Muscle of back (tissue), 11 donors: ENCODE data around the gene TANGO6. TPM values are rescaled to one million over a fixed set of nuclear protein-coding genes. Genes with fewer than 3 reads are reported as not detected.
A peak's percentile ranks its signal among the peaks of the same experiment; 100 is the strongest.
"Not testable (repeated sequence)": the region's sequence is repeated elsewhere in the genome, so short reads cannot be mapped to it uniquely, and the experiment has no call there.

Experiments
- DNase-seq, 3 donors: peaks; one replicate each; pipeline versions ENCODE4 v3.0.0 to v3.0.0-alpha.2; 2013
- polyA plus RNA-seq, 10 donors: library from polyadenylated mRNA; unstranded; fragments of 120-200 nt; gene quantifications; one replicate each; pipeline ENCODE4 v1.2.1, GENCODE V29; 2013; ENCODE audit not compliant: insufficient read length in 10 of 10

Gene TANGO6
- polyA plus RNA-seq, 10 donors: 4.7 to 7.9 (median 6.3) TPM

DNA sequence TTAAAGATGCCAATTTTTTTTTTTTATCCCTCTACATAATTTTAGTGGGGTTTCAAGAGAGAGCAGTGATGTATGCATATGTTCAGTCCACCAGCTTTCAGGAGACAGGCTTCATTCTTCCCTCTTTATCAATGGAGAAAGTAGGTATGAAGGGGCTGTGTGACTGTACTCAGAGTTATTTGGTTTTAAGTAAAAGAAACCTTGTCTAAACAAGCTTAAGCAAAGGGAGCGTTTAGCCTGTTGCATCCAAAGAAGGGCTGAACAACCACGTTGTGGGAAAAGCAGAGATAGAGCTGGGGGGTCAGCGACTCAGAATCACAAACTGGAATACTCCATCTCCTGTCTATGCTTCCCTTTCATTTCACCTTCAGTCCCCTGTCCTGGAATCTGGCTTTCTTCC, 211.7 kb downstream of the TANGO6 start:
- DNase-seq: no peak

DNA sequence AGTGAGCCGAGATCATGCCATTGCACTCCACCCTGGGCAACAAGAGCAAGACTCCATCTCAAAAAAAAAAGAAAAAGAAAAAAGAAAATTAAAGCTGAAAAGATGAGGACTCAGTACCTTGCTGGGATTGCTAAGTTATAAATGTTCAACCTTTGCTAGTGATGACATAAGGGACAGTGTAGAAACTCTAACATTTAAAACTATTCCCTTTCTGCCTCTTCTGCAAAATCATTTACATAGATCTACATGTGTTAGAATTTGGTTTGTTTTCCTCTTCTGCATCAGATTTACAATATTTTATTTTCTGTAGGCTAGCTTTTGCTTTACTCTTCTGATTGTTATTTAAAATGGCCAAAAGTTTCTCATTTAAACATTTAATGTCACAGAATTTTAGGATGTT, 212.6 kb downstream of the TANGO6 start:
- DNase-seq: no peak

DNA sequence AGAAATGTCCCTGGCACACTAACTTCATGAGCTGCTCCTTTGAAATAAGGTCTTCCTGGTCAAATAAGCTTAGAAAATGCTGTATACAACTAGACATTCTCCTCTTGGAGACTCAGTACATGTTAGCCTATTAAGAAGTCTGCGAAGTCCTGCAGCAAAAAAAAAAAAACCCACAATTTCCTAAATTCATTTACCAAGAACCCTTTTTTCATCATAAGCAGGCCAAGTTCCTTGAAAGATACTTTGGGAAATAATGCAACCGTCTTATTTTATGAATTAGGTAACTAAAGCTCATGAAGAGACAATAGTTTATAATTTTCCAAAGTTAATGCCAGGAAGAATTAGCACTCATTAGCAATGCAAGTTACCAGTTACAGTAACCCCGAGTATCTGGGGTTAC, 213.1 kb downstream of the TANGO6 start:
- no peak for DNase-seq

DNA sequence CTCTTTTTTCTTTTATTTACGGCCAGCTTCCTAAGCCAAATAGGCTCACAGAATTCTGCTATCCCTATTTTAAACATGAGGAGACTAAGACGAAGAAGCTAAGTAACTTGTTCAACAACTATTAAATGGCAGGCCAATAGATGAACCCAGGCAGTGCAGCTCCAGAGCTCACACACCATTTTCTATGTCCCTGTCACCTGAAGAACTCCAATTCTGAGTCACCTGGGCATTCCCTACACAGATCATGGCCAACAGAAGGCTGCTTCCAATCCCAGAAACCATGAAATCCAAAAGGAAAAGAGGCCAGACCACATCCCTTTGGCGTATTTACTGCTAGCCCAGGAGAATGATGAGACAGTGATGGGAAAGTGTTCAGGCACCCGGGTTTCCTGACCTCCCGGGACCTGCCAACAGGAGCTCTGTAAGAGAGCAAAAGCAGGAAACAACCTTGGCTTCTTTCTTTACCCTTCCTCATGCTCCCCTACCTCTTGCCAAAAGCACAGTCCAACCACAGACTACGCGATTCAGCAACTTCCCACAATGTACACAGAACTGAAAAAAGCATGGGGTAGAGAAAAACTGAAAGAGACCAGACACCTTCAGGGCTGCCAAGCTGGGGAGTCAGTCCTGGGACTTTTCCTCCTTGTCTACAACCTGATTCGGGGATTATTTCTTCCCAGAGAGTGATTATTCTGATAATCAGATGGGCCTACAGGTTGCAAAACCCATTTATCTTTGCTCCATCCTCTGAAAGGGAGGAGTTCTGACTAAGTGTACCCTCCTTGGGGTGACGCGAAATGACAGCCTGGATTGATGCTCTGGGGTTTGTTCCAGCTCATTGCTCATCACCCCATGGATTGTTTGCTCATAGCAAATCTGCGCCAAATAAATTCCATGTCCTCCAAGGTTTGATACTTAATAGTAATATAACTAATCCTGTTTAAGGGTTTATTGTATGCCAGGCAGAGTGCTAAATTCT, 214.4 kb downstream of the TANGO6 start:
- DNase-seq: peak in 1 of 3 donors; percentile 63

DNA sequence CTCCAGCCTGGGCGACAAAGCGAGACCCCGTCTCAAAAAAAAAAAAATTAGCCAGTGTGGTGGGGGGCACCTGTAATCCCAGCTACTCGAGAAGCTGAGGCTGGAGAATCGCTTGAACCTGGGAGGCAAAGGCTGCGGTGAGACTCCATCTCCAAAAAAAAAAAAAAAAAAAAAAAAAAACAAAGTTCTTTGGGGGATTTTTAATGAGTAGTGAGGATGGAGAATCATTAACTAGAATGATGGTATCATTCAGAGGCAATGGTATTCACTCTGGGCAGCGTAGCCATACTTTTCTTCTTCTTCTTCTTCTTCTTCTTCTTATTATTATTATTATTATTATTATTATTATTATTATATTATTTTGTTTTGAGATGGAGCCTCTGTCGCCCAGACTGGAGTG, 220.2 kb downstream of the TANGO6 start:
- DNase-seq: not testable (repeated sequence)

DNA sequence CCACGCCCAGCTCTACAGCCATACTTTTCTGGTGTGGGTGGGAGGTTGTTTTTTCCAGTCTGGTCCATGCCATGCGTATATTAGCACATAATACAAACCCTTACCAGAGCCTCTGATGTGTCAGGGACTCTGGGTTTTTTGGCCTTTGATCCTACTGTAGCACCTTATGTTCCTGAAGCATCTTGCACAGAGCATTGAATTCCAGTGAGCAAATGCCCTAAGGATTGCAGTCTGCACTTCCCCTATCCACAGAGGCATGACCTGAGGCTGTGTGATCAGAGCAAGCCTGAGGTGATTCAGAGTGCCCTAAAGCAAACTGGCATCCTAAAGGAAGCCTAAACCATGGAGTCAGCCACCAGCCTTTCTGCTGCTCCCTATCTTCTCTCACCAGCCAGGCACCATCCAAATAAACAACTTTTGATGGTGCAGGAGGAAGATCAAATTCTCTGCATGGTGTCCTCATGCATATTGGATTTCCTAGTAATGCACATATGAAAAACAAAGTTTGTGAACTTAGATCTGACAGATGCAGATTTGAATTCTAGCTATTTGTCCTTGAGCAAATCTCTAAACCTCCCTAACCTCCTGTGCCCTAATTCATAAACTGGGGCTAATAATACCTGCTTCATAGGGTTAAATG, 220.9 kb downstream of the TANGO6 start:
- no peak for DNase-seq

DNA sequence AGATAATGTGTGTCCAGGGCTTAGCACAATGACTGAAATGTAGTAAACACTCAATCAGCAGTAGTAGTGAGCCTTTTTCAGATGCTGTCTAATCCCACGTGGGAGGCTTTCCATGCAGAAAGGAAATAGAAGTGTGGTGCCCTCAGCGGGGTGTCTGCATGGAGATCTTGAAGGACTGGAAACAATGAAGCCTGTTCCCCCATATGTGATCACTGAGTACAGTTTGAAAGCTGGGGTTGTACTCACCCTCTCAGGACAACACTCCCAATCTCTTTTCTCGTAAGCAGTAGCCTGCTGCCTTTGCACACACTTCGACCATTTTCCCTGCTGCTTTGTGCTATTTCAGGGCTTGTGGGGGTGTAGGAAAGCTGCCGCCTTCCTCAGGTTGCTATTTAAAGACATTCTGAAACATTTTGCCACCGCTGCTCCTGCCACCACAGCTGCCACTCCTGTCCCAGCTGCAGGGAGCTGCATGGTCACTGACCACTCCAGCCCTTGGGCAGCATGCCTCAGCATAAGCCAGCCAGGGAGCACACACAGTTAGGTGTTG, 221.5 kb downstream of the TANGO6 start:
- DNase-seq: no peak

DNA sequence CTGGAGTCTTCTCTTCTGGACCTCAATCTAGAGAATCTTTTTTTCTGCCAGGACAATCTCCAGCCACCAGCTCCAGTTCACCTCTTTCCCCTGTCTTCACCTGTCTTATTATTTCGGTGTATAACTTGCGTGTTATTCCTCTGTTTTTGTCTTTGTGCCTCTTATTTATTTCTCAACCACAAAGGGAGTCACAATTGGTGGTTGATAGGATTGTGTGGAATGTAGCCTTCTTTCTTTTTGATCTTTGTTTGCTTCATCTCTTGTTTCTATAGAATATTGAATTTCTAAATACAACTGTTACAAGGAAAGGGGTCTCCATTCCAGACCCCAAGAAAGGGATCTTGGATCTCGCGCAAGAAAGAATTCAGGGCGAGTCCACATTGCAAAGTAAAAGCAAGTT, 226.2 kb downstream of the TANGO6 start:
- no peak for DNase-seq

DNA sequence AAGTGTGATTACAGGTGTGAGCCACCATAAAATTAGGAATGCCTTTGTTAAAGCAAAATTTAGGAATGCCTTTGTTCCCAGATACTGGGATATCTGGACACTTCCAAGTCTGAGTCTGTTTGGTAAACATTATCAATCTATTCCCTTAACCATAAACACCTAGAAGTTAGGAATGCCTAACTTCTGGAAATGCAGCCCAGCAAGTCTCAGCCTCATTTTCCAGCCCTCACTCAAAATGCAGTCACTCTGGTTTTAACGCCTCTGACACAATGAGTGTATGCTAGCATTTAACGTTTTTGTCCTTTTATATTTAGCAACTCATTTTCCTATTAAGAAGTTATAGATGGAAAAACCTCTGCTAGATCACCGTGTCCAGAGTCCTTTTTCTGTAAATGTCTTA, 227.7 kb downstream of the TANGO6 start:
- no peak for DNase-seq

DNA sequence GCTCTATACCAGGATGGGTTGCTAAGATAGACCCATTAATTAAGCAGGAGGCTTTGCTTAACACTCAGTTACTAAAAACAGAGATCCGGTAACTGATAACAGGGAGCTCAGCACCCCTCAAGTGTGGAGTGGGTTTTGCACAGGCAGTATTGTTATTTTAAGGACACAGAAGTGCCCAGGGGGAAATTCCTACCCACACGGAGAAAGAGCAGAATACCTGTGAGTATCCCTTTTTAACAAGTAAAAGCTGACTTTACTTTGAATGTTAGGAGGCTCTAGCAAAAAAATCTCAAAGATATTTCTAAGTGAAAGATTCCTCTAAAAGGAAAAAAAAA, 229.3 kb downstream of the TANGO6 start:
- DNase-seq: no peak

DNA sequence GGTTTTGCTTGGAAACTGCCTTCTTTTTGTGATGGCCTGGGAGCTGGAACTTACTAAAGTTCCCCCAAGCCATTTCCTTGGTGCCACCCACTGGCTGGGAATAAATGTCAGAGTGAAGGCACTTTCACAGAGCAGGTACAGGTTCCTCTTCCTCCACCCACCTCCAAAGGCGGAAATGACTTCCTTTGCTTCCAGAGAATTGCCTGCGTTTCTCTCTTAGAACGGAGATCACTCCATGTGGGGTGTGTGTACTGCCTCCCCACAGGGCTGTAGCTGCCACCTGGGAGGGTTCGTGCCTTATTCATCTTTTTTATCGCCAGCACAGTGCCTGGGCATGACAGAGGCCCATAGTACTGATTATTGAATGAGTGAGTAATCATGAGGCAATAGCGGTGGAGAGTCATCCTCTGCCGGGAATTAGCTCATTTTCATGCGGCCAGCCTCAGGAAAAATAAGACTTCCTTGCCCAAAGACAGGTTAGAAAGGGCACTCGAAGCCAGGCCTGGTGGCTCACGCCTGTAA, 229.9 kb downstream of the TANGO6 start:
- peak in 1 of 3 donors; percentile 43 for DNase-seq

DNA sequence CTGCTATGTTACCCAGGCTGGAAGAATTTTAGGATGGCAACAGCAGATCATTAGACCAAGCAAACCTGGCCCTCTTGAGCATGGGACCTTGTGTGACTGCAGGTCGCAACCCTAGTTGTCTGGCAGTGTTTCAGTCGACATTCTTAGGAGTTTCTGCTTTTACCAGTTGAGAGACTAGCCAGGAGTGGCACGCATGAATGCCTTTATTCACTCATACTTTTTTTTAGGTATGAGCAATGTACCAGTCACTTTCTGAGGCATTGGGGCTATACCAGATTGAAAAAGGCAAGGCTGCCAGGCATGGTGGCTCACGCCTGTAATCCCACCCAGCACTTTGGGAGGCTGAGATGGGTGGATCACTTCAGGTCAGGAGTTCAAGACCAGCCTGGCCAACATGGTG, 233.9 kb downstream of the TANGO6 start:
- DNase-seq: no peak

DNA sequence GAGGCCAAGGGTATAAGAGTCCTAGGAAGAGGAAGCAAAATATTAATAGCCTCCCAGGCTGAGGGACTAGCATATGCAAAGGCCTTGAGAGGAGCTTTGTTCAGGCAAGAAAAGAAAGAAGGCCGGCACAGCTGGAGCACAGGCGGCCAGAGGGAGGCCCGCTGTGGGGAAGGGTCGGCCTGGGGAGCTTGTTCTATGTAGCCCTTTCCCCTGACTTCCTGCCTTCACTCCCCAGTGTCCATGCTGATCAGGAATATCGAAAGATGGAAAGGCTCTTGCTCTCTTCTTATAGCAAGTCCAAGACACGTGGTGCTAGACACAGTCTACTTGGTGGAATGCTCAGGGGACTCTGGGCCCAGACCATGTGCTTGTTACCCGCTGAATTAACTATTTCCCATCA, 234.7 kb downstream of the TANGO6 start:
- DNase-seq: no peak

DNA sequence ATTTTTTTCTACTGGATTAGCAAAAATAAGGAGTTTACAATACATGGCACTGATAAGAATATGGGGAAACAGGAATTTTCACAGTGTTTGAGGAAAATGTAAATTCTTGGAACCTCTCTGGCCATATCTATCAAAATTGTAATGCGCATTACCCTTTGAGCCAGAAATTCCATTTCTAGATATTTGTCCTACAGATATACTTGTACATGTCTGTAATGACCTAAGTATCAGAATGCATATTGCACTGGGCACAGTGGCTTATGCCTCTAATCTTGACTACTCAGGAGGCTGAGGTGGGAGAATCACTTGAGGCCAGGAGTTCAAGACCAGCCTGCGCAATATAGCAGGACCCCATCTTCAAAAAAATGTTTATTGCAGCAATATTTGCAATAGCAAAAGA, 236.4 kb downstream of the TANGO6 start:
- DNase-seq: no peak

DNA sequence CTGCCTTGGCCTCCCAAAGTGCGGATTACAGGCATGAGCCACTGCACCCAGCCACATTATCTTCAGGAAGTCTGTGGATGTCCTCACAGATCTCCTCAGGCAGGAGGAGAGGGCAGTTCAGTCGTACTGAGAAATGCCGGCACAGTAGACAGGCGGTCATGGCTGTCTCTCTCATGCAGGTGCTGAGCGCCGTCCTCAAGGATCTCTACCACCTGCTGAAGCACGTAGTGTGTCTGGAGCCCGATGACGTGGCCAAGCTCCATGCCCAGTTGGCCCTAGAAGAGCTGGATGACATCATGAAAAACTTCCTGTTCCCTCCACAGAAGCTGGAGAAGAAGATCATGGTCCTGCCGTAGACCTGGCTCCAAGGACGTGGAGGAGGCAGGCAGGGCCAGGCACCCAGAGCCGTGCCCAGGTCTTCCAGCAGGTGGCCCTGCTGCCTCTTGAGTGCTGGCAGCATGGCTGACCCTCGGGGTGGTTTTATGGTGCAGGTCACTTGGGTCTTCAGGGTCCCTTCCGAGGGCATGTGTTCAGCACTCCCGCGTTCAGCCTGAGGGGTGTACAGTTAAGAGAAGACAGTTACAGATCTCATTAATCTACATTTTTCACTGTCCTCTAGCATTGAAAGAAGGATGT, 240.1 kb downstream of the TANGO6 start:
- DNase-seq: no peak

DNA sequence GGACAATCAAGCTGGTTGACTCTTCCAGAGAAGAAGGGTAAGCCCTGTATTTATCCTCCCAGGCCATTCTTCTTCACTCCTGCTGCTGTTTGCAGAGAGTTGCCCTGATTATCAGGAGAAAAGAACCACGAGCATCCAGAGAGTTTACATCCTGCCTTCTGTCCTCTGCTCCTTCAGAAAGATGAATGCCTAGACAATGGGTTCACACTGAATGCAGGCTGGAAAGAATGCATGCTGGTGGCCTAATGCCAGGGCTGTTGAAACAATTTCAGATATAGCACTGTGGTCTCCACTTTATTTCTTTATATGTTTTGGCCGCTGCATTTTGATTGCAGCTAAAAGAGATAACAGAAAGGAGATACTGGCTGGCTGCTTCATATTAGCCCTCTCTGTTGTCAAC, 241.0 kb downstream of the TANGO6 start:
- DNase-seq: no peak

DNA sequence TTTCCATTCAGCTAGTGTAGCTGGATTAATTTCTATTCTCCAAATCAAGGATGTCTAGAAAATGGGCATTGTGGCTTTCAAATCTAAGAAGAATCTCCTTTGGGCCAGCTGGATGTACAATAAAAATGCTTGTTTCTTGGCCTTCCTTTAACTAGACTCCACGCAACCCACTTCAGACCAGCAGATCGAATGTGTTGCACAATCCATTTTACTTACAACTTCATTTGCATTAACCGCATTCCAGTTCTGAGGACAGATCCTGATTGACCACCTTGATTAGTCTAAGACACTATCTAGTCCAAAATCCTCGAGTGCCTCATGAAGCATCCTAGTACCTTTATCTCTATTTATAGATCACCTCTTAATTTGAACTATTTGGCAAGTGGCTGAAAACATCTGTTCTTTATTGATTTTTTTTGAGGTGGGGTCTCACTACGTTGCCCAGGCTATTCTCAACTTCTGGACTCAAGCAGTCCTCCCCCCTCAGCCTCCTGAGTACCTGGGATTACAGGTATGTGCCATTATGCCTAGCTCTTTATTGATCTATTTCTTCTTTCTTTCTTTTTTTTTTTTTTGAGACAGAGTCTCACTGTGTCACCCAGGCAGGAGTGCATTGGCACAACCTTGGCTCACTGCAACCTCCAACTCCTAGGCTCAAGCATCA, 241.8 kb downstream of the TANGO6 start:
- DNase-seq: no peak

DNA sequence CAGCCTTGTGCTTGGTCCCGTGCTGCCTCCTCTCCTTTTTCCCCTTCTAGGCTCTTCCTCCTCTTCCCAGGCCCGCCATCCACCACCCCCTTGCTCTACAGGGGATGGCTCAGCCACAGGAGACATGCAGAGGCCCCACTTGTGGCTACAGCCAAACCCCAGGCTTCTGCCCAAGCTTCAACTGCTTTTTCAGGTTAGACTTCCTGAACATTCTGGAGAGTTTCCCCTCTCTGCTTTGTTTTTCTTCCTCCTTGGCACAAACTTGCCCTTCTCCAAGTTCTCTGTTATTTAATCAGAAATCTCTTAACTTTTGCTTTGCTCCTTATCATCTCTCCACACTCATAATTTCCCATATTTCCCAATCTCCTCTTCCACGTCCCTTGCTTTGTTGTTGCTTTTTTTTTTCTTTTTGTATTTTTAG, 243.8 kb downstream of the TANGO6 start:
- no peak for DNase-seq

DNA sequence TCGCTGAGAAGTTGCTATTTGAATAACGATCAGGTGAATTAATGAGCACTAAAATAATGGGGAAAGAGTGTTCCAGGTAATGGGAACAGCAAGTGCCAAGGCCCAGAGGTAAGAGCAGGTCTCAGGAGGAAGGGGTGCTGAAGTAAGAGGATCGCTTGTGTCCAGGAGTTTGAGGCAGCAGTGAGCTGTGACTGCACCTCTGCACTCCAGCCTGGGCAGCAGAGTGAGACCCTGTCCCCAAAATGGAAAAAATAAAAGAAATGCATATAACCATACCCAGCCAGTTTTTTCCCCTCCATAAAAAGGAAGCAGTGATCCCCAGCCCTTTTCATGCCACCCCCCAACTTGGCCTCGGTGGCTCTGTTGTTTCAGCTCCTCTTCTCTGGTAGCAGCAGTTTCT, 245.4 kb downstream of the TANGO6 start:
- DNase-seq: no peak

DNA sequence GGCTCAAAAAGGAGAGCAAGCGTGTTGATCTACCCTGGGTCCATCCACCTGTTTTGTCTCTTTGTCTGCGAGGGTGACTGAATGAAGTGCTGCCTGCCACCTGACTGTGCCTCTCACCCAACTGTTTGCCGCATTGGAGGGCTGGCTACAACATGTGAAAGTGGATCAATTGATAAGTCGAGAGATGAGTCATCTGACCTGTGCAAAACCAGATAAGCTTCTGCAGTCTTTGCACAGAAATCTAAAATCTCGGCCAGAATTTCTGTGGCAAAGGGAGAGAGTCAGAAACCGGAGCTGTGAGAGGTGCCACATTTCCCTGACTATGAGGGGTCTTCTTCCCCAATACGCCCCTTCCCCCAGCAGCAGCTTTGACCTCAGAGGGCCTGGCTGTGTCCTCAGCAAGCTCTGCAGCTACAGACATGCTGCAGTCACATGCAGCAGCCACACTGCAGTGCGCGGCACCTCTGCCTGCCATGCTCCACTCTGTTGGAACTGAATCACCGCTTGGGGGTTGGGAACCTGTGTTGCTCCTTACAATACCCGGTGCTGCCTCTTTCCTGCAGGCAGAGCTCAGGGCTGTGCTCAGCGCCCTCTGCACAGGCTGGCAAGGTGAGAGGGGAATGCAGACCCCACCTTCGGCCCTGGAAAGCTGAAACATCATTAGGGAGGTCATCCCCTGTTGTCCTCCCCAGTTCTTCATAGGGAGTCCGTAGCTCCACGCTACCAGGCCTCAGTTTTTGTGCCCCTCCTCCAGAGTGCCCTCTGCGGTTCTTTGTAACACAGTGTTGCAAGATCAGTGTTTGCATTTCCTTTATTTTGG, 246.0 kb downstream of the TANGO6 start:
- DNase-seq: no peak

DNA sequence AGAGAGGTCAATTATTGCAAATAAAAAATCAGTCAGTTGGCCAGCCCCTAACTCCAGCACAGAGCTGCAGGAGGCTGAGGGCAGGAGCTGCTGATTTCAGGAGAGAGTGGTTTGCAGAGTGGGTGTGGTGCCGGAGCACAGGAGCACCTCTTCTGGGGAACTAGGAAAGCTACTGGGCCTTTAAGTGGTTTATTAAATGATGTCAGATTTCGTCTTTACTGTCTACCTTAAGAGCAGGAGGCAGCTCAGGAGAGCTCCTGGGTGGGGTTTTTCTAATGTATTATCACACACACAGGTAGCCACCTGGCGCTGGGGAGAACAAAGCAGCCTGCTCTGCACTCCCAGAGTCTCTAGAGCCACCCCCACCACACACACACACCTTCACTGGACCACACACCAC, 250.6 kb downstream of the TANGO6 start:
- DNase-seq: no peak
